Non-pigmented ciliary epithelial cell (primary cell): ENCODE results near the gene FXR2.
"Not testable (repeated sequence)": the region's sequence is repeated elsewhere in the genome, so short reads cannot be mapped to it uniquely, and the experiment has no call there.

Experiments used
- DNase-seq: peaks from one replicate; pipeline ENCODE4 v3.0.0-alpha.2; 2010; ENCODE audit warnings: low read depth

FXR2 gene

GRCh38 chr17:7614425-7615264, at the start of gene FXR2:
FXR2 (minus strand) TSS chr17:7614897; CDS start chr17:7614532, 365 bp downstream.
- DNase-seq, result peak; percentile 99

- DNase-seq, result no peak
Measured at GRCh38 chr17:7656958-7657609, 42.4 kb upstream of the FXR2 start.

DNA sequence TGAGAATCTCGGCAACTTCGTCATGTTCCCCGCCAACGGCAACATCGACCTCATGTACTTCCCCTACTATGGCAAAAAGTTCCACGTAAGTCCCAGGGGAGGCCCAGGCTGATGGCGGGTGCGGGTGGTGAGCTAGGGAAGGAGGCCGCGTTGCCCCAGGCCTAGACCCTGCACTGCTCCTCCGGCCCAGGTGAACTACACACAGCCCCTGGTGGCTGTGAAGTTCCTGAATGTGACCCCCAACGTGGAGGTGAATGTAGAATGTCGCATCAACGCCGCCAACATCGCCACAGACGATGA, 40.8 kb upstream of the FXR2 start:
- no peak for DNase-seq

- DNase-seq, result no peak
Measured at GRCh38 chr17:7654832-7655540, 40.3 kb upstream of the FXR2 start.

DNA sequence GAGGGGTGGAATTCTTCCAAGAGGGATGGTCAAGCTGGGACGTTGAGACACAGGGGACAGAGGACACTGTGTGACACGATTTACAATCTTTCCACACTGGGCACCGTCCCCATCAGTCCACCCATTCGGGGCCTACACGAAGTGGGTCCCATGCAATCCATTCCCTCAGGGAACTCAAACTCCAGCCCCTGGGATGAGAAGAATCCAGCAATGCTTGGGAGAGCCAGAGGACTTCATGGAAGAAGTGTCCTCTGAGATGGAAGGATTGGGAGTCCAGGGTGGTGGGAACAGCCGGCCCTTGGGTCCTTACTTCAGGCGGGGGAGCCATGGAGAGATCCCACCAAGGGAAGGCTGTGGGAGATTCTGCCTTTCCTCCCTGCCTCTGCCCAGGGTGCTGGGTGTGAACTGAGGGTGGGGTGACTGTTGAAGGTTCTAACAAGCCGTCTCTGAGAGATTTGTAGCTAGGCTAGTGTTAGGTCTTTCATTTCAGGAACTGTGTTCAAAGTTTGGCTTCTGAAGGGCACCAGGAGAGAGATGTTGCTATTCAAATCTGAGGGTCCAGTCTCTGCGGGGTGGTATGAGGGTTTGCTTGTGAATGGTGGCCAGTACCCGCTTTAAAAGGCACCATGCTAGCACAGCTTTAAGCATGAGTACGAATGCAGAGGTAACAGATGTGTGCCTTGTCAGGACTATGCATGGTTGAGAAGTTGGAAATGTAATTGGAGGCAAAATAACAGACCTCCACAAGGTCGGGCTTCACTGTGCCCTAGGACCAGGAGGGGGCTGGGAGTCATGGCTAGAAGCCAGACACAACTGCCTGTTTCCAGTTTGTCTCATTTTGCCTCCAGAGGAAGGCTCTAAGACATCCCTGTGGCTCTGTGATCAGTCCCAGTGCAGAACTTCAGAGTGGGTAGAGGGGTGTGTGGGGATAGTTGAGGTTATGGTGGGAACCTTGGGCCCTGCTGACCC, 38.0 kb upstream of the FXR2 start:
- no peak for DNase-seq

DNA sequence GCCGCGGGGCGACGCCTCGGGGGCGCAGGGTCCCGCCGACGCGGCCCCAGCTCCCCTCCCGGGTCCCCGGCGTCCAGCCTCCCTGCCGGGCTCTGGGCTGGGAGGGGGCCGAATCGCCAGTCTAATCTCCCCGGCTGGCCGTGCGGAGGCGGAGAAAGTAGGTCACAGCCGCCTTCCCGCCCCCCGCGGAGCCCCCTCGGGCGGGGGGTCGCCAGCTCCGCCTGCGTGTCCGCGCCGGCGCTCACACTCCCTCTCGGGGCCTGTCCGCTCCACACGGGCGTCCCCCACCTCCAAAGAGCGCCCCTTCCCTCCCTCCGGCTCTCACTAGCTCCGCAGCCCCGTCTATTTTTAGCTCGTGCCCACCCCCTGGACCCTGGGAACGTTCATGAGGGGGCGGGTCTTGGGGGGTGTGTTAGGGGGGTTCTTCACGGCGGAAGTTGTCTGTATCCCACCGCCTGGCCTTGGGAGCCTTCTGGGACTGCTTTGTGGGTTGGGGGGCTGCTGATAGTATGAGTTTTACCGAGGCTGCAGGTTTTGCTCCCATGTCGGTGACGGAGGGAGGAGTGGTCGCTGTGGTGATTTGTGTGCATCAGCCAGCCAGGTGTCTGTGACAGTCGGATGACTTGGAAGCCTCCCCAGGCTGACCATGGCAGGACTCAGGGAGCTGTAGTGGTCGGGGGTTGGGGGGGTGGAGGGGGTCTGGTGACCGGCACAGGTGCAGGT, 37.1 kb upstream of the FXR2 start:
- DNase-seq, result no peak

DNA sequence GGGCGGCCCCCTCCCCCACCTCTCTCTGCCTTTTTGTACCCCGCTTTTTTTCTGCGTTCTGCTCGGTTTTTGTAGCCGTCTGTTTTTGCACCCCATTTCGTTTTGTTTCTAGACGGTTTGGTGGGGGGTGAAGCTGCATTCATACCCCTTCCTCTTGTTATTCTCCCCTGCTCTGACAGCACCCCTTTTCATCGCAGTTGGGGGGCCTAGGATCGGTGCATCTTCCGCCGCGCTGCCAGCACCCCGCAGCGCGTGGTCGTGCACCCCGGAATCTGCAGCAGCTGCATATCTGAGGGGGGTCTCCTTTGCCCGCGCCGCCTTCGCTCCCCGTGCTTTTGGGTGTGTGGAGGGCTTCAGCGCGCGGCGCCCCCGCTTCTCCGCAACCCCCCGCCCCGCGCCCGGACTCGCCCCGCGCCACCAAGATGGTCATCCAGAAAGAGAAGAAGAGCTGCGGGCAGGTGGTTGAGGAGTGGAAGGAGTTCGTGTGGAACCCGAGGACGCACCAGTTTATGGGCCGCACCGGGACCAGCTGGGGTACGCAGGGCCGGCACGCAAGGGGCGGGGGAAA, 36.5 kb upstream of the FXR2 start:
- DNase-seq, result no peak

- DNase-seq, result no peak
Measured at GRCh38 chr17:7650509-7651096, 35.9 kb upstream of the FXR2 start, which contains the start of gene ATP1B2. ATP1B2 (plus strand) TSS chr17:7650926; CDS start chr17:7651519, 593 bp downstream.

DNA sequence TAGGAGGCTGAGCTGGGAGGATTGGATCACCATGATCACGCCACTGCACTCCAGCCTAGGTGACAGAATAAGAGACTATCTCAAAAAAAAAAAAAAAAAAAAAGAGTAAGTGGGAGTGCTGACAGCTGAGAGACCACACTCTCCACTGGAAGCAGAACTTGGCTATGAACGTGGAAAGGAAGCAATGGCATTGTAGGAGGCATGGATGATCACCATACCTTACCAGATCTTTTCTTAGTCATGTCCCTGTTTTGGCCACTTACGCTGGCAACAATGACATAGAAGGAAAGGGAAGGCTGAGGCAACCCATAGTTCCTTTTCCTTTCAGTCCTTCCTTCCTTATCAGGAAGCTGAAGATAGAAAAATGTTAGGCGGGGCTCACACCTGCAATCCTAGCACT, 32.3 kb upstream of the FXR2 start:
- no peak for DNase-seq

GRCh38 chr17:7646457-7646856, 31.8 kb upstream of the FXR2 start:
- no peak for DNase-seq

DNA sequence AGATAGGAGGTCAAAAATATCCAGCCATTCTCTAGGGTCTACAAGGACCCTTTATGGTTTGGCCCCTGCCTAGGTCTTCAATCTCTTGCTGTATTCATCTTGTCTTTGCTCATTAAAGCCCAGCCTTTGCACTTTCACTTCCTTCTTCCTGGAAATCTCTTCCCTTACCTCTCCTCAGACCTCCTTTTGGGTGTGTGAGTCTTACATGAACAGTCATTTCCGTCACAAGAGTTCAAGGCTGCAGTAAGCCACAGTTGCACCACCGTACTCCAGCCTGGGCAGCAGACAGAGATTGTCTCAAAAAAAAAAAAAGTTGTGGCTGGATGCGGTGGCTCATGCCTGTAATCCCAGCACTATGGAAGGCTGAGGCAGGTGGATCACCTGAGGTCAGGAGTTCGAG, 30.1 kb upstream of the FXR2 start:
- DNase-seq, result no peak

- not testable (repeated sequence) for DNase-seq
Measured at GRCh38 chr17:7641635-7642034, 26.9 kb upstream of the FXR2 start.

GRCh38 chr17:7640783-7641182, 26.1 kb upstream of the FXR2 start:
- no peak for DNase-seq

DNA sequence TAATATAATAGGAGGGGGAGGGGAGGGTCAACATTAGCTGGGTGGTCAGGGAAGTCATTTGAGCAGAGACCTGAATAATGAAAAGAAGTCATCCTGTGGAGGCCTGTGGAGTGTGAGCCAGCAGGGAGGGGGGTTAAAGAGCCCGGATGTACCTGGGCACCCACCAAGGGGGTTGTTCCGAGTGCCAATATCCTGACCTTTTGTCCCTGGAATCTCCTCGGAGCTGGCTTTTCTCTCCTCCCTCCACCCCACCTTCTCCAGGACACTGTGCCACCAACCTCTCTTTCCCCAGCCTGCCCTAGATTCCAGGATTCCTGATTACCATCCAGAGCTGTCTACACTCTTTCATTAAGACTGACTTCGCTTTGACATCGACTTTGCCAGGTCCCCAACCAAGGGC, 21.5 kb upstream of the FXR2 start:
- no peak for DNase-seq

DNA sequence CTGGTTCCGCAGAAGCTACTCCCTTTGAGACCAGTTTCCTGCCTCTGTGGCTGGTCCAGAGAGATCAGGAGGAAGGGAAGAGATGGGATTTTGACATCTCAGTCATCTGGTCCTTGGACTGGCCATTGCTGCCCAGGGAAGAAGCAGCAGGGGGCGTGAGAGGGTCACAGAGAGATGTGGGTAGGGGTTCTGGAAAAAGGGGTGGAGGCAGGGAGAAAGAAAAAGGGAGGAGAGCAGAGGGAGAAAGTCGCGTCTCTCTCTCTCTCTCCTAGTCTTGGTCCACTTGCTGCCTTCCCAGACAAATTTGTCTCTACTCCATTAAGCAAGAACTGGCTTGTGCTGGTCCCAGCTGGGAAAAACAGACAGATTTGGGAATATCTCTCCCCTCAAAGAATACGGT, 19.7 kb upstream of the FXR2 start:
- DNase-seq, result no peak

GRCh38 chr17:7633093-7633492, 18.4 kb upstream of the FXR2 start:
- DNase-seq, result no peak

GRCh38 chr17:7632492-7632894, 17.8 kb upstream of the FXR2 start:
- DNase-seq, result no peak

DNA sequence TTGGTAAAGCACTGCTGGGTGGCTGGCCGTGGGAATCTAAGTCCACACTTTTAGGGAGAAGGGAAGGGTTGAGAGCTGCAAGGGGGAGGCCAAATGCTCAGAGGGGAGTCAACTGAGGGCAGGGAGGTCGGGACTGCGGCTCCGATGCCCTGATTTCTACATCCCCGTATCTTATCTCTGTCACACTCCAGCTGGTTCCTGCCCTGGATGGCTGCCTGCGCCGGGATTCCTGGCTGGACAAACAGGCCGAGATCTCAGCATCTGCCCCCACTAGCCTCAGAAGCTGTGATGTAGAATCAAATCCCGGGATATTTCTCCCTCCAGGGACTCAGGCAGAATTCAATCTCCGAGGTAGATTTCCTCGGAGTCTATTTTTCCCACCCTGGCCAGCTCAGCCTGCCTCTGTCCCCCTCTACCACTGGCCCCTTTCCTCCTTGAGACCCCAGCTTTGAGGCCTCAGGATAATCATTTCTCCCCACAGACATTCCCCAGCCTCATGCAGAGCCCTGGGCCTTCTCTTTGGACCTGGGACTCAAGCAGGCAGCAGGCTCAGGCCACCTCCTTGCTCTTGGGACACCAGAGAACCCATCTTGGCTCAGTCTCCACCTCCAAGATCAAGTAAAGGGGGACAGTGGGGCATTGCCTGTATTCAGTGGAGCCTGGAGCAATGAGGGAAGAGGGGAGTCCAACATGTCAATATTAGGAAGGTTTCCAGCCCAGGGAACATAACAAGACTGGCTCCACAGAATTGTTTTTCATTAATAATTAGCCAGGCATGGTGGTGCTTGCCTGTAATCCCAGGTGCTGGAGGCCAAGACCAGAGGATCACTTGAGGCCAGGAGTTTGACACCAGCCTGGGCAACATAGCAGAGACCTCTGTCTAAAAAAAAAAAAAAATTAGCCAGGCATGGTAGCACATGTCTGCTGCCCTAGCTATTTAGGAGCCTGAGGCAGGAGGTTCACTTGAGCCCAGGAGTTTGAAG, 17.0 kb upstream of the FXR2 start:
- no peak for DNase-seq

DNA sequence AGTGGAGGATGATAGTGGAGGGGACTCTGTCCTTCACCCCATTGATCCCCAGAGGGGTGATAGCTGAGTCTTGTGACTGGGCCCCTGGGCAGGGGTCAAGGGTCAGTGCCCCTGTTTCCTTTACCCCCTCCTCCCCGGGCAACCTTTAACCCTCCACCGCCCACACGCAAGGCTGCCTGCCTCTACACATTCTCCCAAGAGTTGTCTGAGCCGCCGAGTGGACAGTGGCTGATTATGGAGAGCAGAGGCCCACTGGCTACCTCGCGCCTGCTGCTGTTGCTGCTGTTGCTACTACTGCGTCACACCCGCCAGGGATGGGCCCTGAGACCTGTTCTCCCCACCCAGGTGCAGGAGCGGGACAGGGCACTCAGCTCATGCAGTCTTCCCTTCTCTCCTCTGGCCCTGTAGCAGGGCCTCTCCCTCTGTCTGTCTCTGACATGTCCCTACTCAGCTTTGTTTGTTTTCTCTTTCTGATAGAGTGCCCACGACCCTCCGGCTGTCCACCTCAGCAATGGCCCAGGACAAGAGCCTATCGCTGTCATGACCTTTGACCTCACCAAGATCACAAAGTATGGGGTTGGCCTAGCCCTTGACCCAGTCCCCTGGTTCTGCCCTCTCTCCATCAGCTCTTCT, 15.4 kb upstream of the FXR2 start, which contains the start of gene SHBG:
TSS of gene SHBG (plus strand) at position 197 of the 633 bp plus-strand sequence. CDS start at position 235, 38 bp downstream.
- DNase-seq, result no peak
